SIG-M5 treated with dmso at 0.1 percent for 504 hours (cell line): Measurements from ENCODE around the gene CD28.
"Not testable (repeated sequence)": the region's sequence is repeated elsewhere in the genome, so short reads cannot be mapped to it uniquely, and the experiment has no call there.

Source experiments
- DNase-seq: peaks from one replicate; lab custom pipeline; 2025; ENCODE audit not compliant: unreplicated experiment; lab: John Stamatoyannopoulos, UW

Gene CD28

GRCh38 chr2:203685789-203686420 lies 20.5 kb upstream of the CD28 start:
- no peak for DNase-seq

GRCh38 chr2:203687165-203687564 lies 19.3 kb upstream of the CD28 start:
- no peak for DNase-seq

- peak; percentile 53 for DNase-seq
These were observed 17.6 kb upstream of the CD28 start for GRCh38 chr2:203688798-203689197.

GRCh38 chr2:203689426-203690116 lies 16.9 kb upstream of the CD28 start:
- DNase-seq, result no peak

- no peak for DNase-seq
These were observed 16.4 kb upstream of the CD28 start for GRCh38 chr2:203690117-203690431.

GRCh38 chr2:203690441-203691047 lies 15.9 kb upstream of the CD28 start:
- DNase-seq, result no peak

- DNase-seq, result no peak
These were observed 15.3 kb upstream of the CD28 start for GRCh38 chr2:203691149-203691548.

- DNase-seq, result no peak
These were observed 14.3 kb upstream of the CD28 start for GRCh38 chr2:203692031-203692710.

- no peak for DNase-seq
These were observed 13.1 kb upstream of the CD28 start for GRCh38 chr2:203693242-203693879.

GRCh38 chr2:203694191-203694590 lies 12.2 kb upstream of the CD28 start:
- DNase-seq, result no peak

GRCh38 chr2:203697190-203697589 lies 9.2 kb upstream of the CD28 start:
- no peak for DNase-seq

GRCh38 chr2:203697763-203698162 lies 8.7 kb upstream of the CD28 start:
- not testable (repeated sequence) for DNase-seq

GRCh38 chr2:203698410-203698809 lies 8.0 kb upstream of the CD28 start:
- DNase-seq, result not testable (repeated sequence)

GRCh38 chr2:203704430-203704829 lies 2.0 kb upstream of the CD28 start:
- DNase-seq, result no peak

- DNase-seq, result no peak
These were observed 1.3 kb upstream of the CD28 start for GRCh38 chr2:203705178-203705577.

GRCh38 chr2:203707530-203707929 lies 1.1 kb downstream of the CD28 start:
- DNase-seq, result no peak

GRCh38 chr2:203708846-203709396 lies 2.5 kb downstream of the CD28 start:
- DNase-seq, result no peak

- no peak for DNase-seq
These were observed 3.1 kb downstream of the CD28 start for GRCh38 chr2:203709416-203710040.

- no peak for DNase-seq
These were observed 3.8 kb downstream of the CD28 start for GRCh38 chr2:203710226-203710625.

- no peak for DNase-seq
These were observed 4.5 kb downstream of the CD28 start for GRCh38 chr2:203710952-203711351.

- DNase-seq, result no peak
These were observed 5.0 kb downstream of the CD28 start for GRCh38 chr2:203711399-203711798.
